K562 (cell line): ENCODE measurements around the gene SYCN. TPM values are rescaled to one million over a fixed set of nuclear protein-coding genes. Genes with fewer than 3 reads are reported as not detected.
"Not testable (repeated sequence)": the region's sequence is repeated elsewhere in the genome, so short reads cannot be mapped to it uniquely, and the experiment has no call there.

ENCODE experiments used
- ATAC-seq: fragments of 200-7000 bp; cut with Tn5 transposase; 3 replicates; pipeline ENCODE4 v1.9.1; 2020; ENCODE audit warnings: moderate library complexity
- BruUV-seq: library from RNA; stranded (reverse); fragments of 400-500 nt; replicated peaks from 2 replicates; lab custom pipeline; 2021; lab: Mats Ljungman, UMichigan
- CTCF ChIA-PET: fragments of 300-600 bp; formaldehyde crosslinking; extraction: SDS; loops from one replicate; lab custom pipeline; 2021; ENCODE audit warnings: low intra/inter-chr PET ratio; lab: Yijun Ruan, JAX
- POLR2A ChIA-PET: fragments of 300-600, 350-650 bp; sonication (Branson Sonifier 250); formaldehyde crosslinking; extraction: SDS; loops from one replicate; lab custom pipeline; 2021; ENCODE audit warnings: antibody characterized with exemption, inconsistent platforms; lab: Yijun Ruan, JAX
- DNase-seq, 4 experiments: peaks; one replicate each; pipeline versions ENCODE4 v3.0.0 to v3.0.0-alpha.2; 2011 to 2018; ENCODE audit warnings: low spot score in 3 of 4, mixed read lengths in 3 of 4; ENCODE audit errors: extremely low read depth in 1 of 4
- FAIRE-seq: peaks from 2 replicates; lab custom pipeline; 2011; peaks lifted over from hg19 to GRCh38; lab: Jason Lieb, UNC
- H2AFZ ChIP-seq: 2 replicates; pipeline ENCODE4 v1.6.0; 2011; ENCODE audit warnings: low read depth, low read length, control low read depth, inconsistent platforms
- H3K27ac ChIP-seq: fragments of 200-600 bp; 3 replicates; pipeline ENCODE4 v1.8.0; 2011; ENCODE audit warnings: low read depth, mild to moderate bottlenecking, control low read depth, inconsistent platforms, low read length, moderate library complexity, mixed read lengths; ENCODE audit errors: extremely low read depth
- H3K27me3 ChIP-seq, 2 experiments: fragments of 300-600 bp in 1 of 2; 2 replicates in 1 of 2; 3 replicates in 1 of 2; pipeline versions ENCODE4 v1.6.0 to v1.8.0; 2011; ENCODE audit warnings: inconsistent platforms in 2 of 2, low read length in 2 of 2, mild to moderate bottlenecking in 1 of 2, mixed read lengths in 1 of 2, moderate library complexity in 1 of 2; ENCODE audit not compliant: control insufficient read depth in 2 of 2, insufficient read depth in 2 of 2
- H3K36me3 ChIP-seq: fragments of 300-600 bp; 3 replicates; pipeline ENCODE4 v1.8.0; 2011; ENCODE audit warnings: mild to moderate bottlenecking, low read length, inconsistent platforms; ENCODE audit not compliant: control insufficient read depth, insufficient read depth
- H3K4me1 ChIP-seq, 2 experiments: fragments of 200-600 bp in 1 of 2; replicated peaks in 1 of 2; 2 replicates in 1 of 2; 3 replicates in 1 of 2; pipeline versions ENCODE4 v1.5.1 to v1.8.0; 2011; ENCODE audit warnings: inconsistent platforms in 2 of 2, low read length in 2 of 2, mild to moderate bottlenecking in 1 of 2, mixed read lengths in 1 of 2, moderate library complexity in 1 of 2; ENCODE audit not compliant: control insufficient read depth in 2 of 2, insufficient read depth in 2 of 2
- H3K4me2 ChIP-seq: 2 replicates; pipeline ENCODE4 v1.6.1; 2011; ENCODE audit warnings: low read length, control low read depth, inconsistent platforms, mixed read lengths; ENCODE audit not compliant: insufficient read depth
- H3K4me3 ChIP-seq: fragments of 200-600 bp; sonication (generic), shearing (Covaris generic); 2 replicates; pipeline ENCODE4 v1.5.1; 2016; ENCODE audit warnings: control low read depth, inconsistent platforms
- H3K79me2 ChIP-seq: fragments of 200-600 bp; 3 replicates; pipeline ENCODE4 v1.8.0; 2011; ENCODE audit warnings: low read length, inconsistent platforms; ENCODE audit not compliant: control insufficient read depth, insufficient read depth
- H3K9ac ChIP-seq, 2 experiments: 2 replicates each; pipeline versions ENCODE4 v1.6.0 to v1.6.1; 2011; ENCODE audit warnings: low read depth in 2 of 2, low read length in 2 of 2, control low read depth in 1 of 2, inconsistent platforms in 1 of 2, mild to moderate bottlenecking in 1 of 2, mixed read lengths in 1 of 2; ENCODE audit not compliant: insufficient read depth in 1 of 2
- H3K9me1 ChIP-seq: one replicate; pipeline ENCODE4 v1.6.0; 2011; ENCODE audit warnings: inconsistent platforms, mild to moderate bottlenecking, low read length, moderate library complexity; ENCODE audit not compliant: control insufficient read depth, insufficient read depth
- H3K9me3 ChIP-seq: replicated peaks from 2 replicates; pipeline ENCODE4 v1.5.1; 2011; ENCODE audit warnings: low read depth, low read length, inconsistent platforms; ENCODE audit not compliant: control insufficient read depth, insufficient read depth
- H4K20me1 ChIP-seq: replicated peaks from 2 replicates; pipeline ENCODE4 v1.6.1; 2011; ENCODE audit warnings: low read length, inconsistent platforms, mixed read lengths; ENCODE audit not compliant: control insufficient read depth, insufficient read depth
- NRF1 ChIP-seq, 2 experiments: fragments of 450-650 bp; IDR thresholded peaks in 1 of 2; conservative IDR thresholded peaks in 1 of 2; 2 replicates each; pipeline ENCODE4 v1.6.1; 2014; ENCODE audit warnings: mild to moderate bottlenecking in 2 of 2
- SUPT5H ChIP-seq: fragments of 450-650 bp; IDR thresholded peaks from 2 replicates; pipeline ENCODE4 v1.6.1; 2016
- WGBS: fragments of 100-300 bp; shearing (Covaris generic); methylation state at CpG from one replicate; pipeline ENCODE4 v1.1.6; 2016; ENCODE audit warnings: low coverage, mixed read lengths; ENCODE audit not compliant: insufficient coverage; ENCODE audit errors: missing lambda C conversion rate; 5-methylcytosine and 5-hydroxymethylcytosine counted together
- in situ Hi-C: fragments of 300-500 bp; cut with MboI; formaldehyde crosslinking; loops from 4 replicates; pipeline ENCODE4 v1.15.0; 2018; ENCODE audit warnings: inconsistent platforms, mixed read lengths
- intact Hi-C: fragments of 100-400 bp; cut with micrococcal nuclease; formaldehyde crosslinking; loops from 2 replicates; pipeline ENCODE4 v1.14.2; 2022
- polyA plus RNA-seq, 8 experiments: library from polyadenylated mRNA; depleted of rRNA in 4 of 8; stranded (reverse) in 5 of 8; unstranded in 3 of 8; fragments of >200 nt; fragmentation: Nextera tagmentation in 2 of 8; fragmentation: Illumina TruSeq in 1 of 8; extraction: Ambion mirVana in 2 of 8; extraction: Trizol in 1 of 8; gene quantifications; 2 replicates each; pipeline versions ENCODE4 v1.2.1 to v1.2.3, GENCODE V29; 2011 to 2014; ENCODE audit warnings: inconsistent platforms in 1 of 8, missing spikeins in 1 of 8
- total RNA-seq, 7 experiments: library from RNA; depleted of rRNA in 6 of 7; stranded (reverse); fragments of >200 nt in 6 of 7; fragmentation: Illumina TruSeq in 2 of 7; extraction: Trizol in 2 of 7; gene quantifications; 2 replicates each; pipeline versions ENCODE4 v1.2.1 to v1.2.3, GENCODE V29; 2011 to 2021; ENCODE audit warnings: low replicate concordance in 1 of 7
- TF ChIP-seq, protein P1 (sequence below), 2 experiments: IDR thresholded peaks; 2 replicates each; pipeline ENCODE4 v1.6.1; 2011; ENCODE audit warnings: borderline replicate concordance in 1 of 2, control low read depth in 1 of 2, low read depth in 1 of 2, low read length in 1 of 2, mild to moderate bottlenecking in 1 of 2, mixed read lengths in 1 of 2, moderate library complexity in 1 of 2; ENCODE audit not compliant: insufficient read depth in 1 of 2, insufficient read length in 1 of 2, poor library complexity in 1 of 2, severe bottlenecking in 1 of 2; ENCODE audit errors: extremely low read depth in 1 of 2

SYCN gene
- total and polyA plus RNA-seq, 9 of the 15 experiments (the other 6 are each of a cell fraction or from before 2014, with no cell fraction given), result not detected

DNA sequence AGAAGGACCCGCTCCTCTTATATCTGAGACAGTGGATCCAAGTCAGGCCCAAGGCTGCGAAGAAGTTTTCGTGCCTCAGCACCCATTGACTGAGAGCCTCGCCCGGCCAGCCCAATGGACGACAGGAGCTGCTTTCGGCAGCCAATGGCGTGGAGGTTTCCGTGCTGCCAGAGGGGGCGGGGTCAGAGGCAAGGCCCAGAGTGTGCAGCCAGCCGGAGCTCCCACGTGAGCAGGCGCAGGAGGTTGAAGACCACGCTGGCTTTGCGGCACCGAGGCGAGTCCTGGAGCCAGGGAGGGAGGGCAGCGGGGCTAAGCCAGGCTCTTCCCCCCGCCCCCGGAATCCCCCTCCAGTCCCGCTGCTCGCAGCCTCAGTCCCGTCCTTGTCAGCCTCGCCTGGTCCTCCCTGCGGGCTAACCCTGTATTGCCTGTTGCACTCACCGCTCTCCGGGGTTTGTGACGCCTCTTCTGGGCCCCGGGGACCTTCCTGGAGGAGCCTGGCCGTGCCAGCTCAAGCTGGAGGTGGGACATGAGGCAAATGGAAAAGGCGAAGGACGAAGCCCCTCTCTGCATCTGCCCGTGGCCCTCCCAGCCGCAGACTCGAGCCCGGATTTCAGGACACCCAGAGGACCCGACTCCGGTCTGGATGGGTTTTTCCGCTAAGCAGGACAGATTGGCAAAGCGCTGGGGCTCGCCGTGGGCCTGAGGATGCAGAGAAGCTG lies 43.0 kb upstream of the SYCN start:
- no peaks in the 10 kb centered on the region for H3K79me2 ChIP-seq
- ATAC-seq (peak; percentile 74), DNase-seq (peak in 2 of 4 experiments; percentile 33 to 45), FAIRE-seq (no peak)
- H3K27me3 ChIP-seq, result no peaks in the 10 kb centered on the region
- no peak overlapping the region for H3K4me3 ChIP-seq
- intact Hi-C loops, result no loop called here
- ChIA-PET POLR2A (no interaction called here), CTCF (no interaction called here)
- H2AFZ ChIP-seq, result no peak overlapping the region
- BruUV-seq, result no TSS peak
- H3K9me1 ChIP-seq, result no peaks in the 10 kb centered on the region
- TF ChIP-seq NRF1 (conservative IDR thresholded peaks at IDR 0.05 in 1 of 2, IDR thresholded peaks at IDR 0.05 in 1 of 2) (0 out of 4 replicates have a peak, but pooled peaks of 1 of the 2 experiments have one; percentile 15), SUPT5H (no peak)
- TF ChIP-seq, protein P1, sequence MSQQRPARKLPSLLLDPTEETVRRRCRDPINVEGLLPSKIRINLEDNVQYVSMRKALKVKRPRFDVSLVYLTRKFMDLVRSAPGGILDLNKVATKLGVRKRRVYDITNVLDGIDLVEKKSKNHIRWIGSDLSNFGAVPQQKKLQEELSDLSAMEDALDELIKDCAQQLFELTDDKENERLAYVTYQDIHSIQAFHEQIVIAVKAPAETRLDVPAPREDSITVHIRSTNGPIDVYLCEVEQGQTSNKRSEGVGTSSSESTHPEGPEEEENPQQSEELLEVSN (IDR thresholded peaks at IDR 0.05; ENCODE audit: borderline replicate concordance in 1 of 2, extremely low read depth in 1 of 2, insufficient read depth in 1 of 2, insufficient read length in 1 of 2, low read depth in 1 of 2, low read length in 1 of 2, poor library complexity in 1 of 2, severe bottlenecking in 1 of 2), result peak in 1 of 2 experiments; percentile 39
- H3K27ac ChIP-seq, result no peak overlapping the region
- in situ Hi-C loops, result no loop called here
- WGBS, result 61% methylated on average over 26 of the region's 42 CpGs
- H3K9ac ChIP-seq, result no peak overlapping the region
- no peak overlapping the region for H3K4me2 ChIP-seq
- H3K9me3 ChIP-seq, result no peaks in the 10 kb centered on the region
- peaks cover 5 to 22% of the 10 kb centered on the region in 2 experiments; a peak in 4 of 5 replicates for H3K4me1 ChIP-seq
- no peaks in the 10 kb centered on the region for H4K20me1 ChIP-seq
- no peaks in the 10 kb centered on the region for H3K36me3 ChIP-seq

DNA sequence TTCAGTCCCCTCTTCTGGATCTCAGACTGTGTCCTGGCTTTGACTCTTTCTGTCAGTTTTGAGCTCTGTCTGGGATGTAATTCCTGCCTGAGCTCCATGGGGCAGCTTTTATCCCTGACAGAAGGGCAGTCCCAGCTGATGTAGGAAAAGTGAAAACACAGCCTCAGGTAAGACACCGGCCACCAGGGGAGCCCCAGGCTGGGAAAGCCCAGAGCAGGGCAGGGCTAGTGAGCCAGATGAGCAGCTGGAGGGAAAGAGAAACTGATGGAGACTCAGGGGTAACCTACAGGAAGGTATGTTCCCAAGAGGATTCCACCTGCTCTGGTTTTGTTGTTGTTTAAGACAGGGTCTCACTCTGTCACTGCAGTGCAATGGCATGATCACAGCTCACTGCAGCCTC lies 41.1 kb upstream of the SYCN start:
- H3K4me1 ChIP-seq, result peaks cover 0 to 22% of the 10 kb centered on the region in 2 experiments; a peak in 2 of 5 replicates
- H3K27me3 ChIP-seq, in situ Hi-C loops, H3K9ac ChIP-seq, H3K36me3 ChIP-seq, CTCF ChIA-PET, H3K9me1 ChIP-seq, H3K4me2 ChIP-seq, H3K79me2 ChIP-seq, POLR2A ChIA-PET, H3K27ac ChIP-seq, H3K9me3 ChIP-seq, H4K20me1 ChIP-seq, intact Hi-C loops, BruUV-seq, DNase-seq, H2AFZ ChIP-seq, H3K4me3 ChIP-seq: not testable (repeated sequence)
- peak; percentile 89 for ATAC-seq
- WGBS, result no CpG with 5 or more reads among the region's 1 CpG
- FAIRE-seq, result peak; percentile 95
